Muscle of arm (tissue), 12 donors: ENCODE data around the gene DUSP8. TPM values are rescaled to one million over a fixed set of nuclear protein-coding genes. Genes with fewer than 3 reads are reported as not detected.

Experiments used
- polyA plus RNA-seq, 12 donors: library from polyadenylated mRNA; unstranded; fragments of 120-200 nt; gene quantifications; one replicate each; pipeline ENCODE4 v1.2.1, GENCODE V29; 2013; ENCODE audit not compliant: insufficient read length in 12 of 12

DUSP8 gene
- polyA plus RNA-seq, 12 donors: 10.2 to 33.0 (median 17.7) TPM; not detected in 1

Other genes starting within 250 kb of the DUSP8 start
- gene BRSK2, start 182.3 kb downstream of the DUSP8 start, polyA plus RNA-seq: 1 to 10 TPM in 7 of 12 donors, under 1 TPM in 3, not detected in 2; 0.59 to 2.6 (median 1.2) TPM
- gene MOB2, start 85.5 kb downstream of the DUSP8 start, polyA plus RNA-seq: 10 to 100 TPM in 11 of 12 donors, not detected in 1; 21.4 to 29.9 (median 23.6) TPM
- gene KRTAP5-1, start 13.0 kb upstream of the DUSP8 start, polyA plus RNA-seq: 1 to 10 TPM in 5 of 12 donors, under 1 TPM in 3, not detected in 4; 0.55 to 2.2 (median 1.4) TPM
- under 1 TPM in 1 of 12 donors, not detected in 11; 0.23 TPM for gene KRTAP5-2, start 26.0 kb upstream of the DUSP8 start, polyA plus RNA-seq
- not detected for gene KRTAP5-3, start 36.2 kb upstream of the DUSP8 start, polyA plus RNA-seq
- not detected for gene KRTAP5-4, start 49.9 kb upstream of the DUSP8 start, polyA plus RNA-seq
- not detected for gene KRTAP5-5, start 57.5 kb upstream of the DUSP8 start, polyA plus RNA-seq
- gene KRTAP5-6, start 124.9 kb upstream of the DUSP8 start, polyA plus RNA-seq: under 1 TPM in 6 of 12 donors, not detected in 6; 0.36 to 0.82 (median 0.46) TPM
- under 1 TPM in 9 of 12 donors, not detected in 3; 0.06 to 0.36 (median 0.17) TPM for gene IFITM10, start 178.3 kb upstream of the DUSP8 start, polyA plus RNA-seq
- gene CTSD, start 191.7 kb upstream of the DUSP8 start, polyA plus RNA-seq: 100 to 1,000 TPM in 3 of 12 donors, 10 to 100 TPM in 8, not detected in 1; 54.4 to 118 (median 79.9) TPM